GM21825 (cell line): ENCODE data around the gene ACD.

Experiments
- ATAC-seq: cut with Tn5 transposase; IDR thresholded peaks from one replicate; pipeline ENCODE4 v1.9.1; 2021; ENCODE audit warnings: mild to moderate bottlenecking, moderate library complexity; ENCODE audit not compliant: unreplicated experiment

ACD gene

DNA sequence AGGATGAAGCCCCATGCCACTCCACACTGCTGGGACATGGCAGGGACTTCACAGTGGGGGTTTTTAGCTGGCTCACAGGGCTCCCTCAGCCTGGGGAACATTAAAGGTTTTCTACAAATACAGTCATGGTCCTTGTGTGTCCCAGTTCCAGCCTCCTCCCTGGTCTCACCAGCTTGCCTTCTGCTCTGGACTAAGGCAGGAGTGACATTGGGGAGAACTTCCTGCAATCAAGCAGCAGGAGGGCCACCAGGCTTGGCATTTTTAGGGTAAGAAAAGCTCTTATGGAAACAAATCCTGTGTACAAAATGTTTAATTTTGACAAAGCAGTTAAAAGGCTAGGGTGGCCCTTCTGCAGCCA, 2.6 kb upstream of the ACD start:
- no peak for ATAC-seq

GRCh38 chr16:67661886-67662652, 2.0 kb upstream of the ACD start:
- ATAC-seq, result no peak

GRCh38 chr16:67661101-67661761, 1.2 kb upstream of the ACD start:
- no peak for ATAC-seq

DNA sequence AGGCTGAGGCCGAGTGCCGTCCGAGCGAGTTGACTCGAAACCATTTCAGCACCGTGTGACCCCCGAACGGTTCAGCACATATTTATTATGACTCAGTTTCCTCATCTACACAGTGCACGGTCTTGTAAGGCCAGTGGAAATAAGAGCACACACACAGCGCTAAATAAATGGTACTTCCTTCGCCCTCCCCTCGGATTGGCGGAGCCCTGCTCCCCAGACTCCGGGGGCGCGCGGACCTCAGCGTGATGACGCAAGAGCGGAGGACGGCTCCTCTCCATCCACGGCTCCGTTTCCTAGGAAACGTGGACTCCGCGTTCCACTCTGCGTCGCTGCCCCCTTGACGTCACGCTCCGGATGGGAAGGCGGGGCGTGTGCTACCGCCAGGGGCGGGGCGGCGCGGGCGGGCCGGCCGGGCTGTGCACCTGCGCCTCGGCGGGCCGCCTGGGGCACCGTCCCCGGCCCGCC, 536 bp upstream of the ACD start, which contains the start of gene PARD6A:
TSS of gene PARD6A (plus strand) at position 397 of the 465 bp plus-strand sequence. CDS start 79 bp downstream, outside the sequence.
- peak; percentile 67 for ATAC-seq

- ATAC-seq, result no peak
Measured at GRCh38 chr16:67658849-67659674, 998 bp downstream of the ACD start.

- ATAC-seq, result no peak
Measured at GRCh38 chr16:67657751-67658518, 2.1 kb downstream of the ACD start.

- ATAC-seq, result no peak
Measured at GRCh38 chr16:67657017-67657608, 2.9 kb downstream of the ACD start.

DNA sequence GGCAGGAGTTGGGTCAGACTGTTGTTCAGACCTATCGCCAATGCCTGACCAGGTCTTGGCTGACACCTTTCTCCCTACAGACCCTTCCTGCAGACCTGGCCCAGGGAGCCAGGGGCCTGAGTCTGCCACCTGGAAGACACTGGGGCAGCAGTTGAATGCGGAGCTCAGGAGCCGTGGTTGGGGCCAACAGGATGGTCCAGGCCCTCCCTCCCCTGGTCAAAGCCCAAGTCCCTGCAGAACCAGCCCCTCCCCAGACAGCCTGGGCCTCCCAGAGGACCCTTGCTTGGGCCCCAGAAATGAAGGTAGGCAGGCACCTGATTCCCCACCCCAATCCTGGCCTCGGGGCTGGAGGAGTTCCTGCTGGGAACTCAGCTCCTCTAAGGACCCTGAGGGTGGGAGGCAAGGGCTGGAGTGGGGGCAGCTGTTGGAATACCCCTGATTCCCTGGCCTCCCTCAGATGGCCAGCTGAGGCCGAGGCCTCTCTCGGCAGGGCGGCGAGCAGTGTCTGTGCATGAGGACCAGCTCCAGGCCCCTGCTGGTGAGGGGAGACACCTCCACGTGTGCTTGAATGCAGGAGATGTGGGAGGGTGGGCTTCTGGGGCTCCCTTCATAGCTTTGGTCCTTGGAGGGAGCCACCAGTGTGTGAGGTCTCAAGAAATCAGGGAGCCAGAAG, 3.6 kb downstream of the ACD start:
- ATAC-seq, result no peak

GRCh38 chr16:67655363-67655762, 4.7 kb downstream of the ACD start:
- ATAC-seq, result no peak

DNA sequence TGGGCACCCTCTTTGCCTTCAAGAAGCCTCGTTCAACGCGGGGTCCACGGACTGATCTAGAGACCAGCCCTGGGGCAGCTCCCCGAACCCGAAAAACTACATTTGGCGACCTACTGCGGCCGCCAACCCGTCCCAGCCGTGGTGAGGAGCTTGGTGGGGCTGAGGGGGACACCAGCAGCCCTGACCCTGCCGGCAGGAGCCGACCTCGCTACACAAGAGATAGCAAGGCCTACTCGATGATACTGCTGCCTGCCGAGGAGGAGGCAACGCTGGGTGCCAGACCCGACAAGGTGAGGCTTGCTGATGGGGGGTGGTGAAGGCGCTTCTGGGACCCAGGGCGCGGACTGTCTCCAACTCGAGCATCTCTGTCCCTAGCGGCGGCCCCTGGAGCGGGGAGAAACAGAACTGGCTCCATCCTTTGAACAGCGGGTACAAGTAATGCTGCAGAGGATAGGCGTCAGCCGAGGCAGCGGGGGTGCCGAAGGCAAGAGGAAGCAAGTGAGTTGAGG, 5.6 kb downstream of the ACD start:
- ATAC-seq, result no peak

GRCh38 chr16:67653789-67654402, 6.2 kb downstream of the ACD start:
- no peak for ATAC-seq

DNA sequence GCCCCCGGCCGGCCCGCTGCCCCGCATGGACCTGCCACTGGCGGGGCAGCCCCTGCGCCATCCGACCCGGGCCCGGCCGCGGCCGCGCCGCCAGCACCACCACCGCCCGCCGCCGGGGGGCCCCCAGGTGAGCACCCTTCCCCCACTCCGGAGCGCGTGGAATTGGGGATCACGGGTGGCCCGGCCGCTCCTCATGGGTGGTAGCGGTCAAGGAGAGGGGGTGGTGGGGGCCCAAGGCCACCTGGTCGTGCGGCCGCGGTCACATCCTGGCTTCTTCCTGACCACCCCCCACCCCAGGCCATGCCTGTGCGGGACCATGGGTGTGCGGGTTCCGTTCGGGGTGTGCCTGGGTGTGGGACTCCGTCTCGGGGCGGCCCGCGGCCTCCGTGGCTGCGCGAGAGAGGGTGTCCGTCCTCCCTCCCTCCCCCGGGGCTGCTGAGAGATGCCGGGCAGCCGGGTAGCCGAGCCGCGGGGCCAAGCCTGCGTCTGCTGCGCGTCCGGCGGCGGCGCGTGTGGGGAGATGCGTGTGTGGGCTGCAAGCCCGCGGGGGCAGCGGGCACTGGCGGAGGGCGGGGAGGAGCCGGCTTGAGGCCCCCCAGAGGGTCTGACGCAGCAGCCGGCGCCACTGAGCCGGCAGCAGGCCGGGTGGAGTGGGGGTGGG, 6.8 kb downstream of the ACD start:
- ATAC-seq, result no peak

- ATAC-seq, result no peak
Measured at GRCh38 chr16:67652578-67653127, 7.4 kb downstream of the ACD start.

DNA sequence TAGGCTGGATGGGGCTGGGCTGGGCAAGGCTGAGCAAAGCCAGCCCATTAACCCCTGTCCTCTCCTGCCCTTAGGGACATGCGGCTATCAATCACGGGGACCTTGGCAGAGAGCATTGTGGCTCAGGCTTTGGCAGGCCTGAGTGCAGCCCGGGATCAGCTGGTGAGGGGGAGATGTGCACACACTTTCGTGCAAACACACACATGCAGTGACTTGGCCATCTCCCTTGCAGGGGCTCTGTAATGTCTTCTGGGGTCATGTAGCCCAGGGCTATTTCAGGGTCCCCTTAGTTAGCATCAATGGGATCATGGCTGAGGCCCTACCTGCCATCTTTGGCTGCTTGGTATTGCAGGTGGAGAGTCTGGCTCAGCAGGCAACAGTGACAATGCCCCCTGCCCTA, 8.2 kb downstream of the ACD start:
- no peak for ATAC-seq

- no peak for ATAC-seq
Measured at GRCh38 chr16:67651039-67651438, 9.0 kb downstream of the ACD start.

GRCh38 chr16:67650023-67650422, 10.0 kb downstream of the ACD start:
- ATAC-seq, result no peak

DNA sequence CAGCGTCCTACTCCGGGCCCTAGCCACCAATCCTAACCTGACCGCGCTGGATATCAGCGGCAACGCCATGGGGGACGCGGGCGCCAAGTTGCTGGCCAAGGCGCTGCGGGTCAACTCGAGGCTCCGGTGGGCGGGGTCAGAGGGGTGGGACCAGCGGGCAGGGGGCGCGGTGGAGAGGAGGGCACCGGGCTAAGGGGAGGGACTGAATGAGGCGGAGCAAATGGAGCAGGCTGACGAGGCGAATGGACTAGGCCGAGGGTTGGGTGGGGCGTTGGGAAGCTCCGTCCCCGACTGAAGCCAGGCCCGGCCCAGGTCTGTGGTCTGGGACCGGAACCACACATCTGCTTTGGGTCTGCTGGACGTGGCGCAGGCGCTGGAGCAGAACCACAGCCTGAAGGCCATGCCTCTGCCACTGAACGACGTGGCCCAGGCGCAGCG, 10.5 kb downstream of the ACD start:
- no peak for ATAC-seq

GRCh38 chr16:67648764-67649407, 11.2 kb downstream of the ACD start:
- ATAC-seq, result no peak
